MG63 (cell line): ENCODE data around the gene MMP24. TPM values are rescaled to one million over a fixed set of nuclear protein-coding genes. Genes with fewer than 3 reads are reported as not detected.

ENCODE experiments used
- DNase-seq: peaks from one replicate; pipeline ENCODE4 v3.0.0-alpha.2; 2020
- H3K27me3 ChIP-seq: fragments of 250-450 bp; sonication (Bioruptor Pico); 2 replicates; pipeline ENCODE4 v1.5.1; 2020; ENCODE audit warnings: mild to moderate bottlenecking, moderate library complexity
- H3K36me3 ChIP-seq: fragments of 250-450 bp; sonication (Bioruptor Pico); 2 replicates; pipeline ENCODE4 v1.5.1; 2020; ENCODE audit warnings: mild to moderate bottlenecking, moderate library complexity
- H3K4me3 ChIP-seq: fragments of 250-450 bp; sonication (Bioruptor Pico); 2 replicates; pipeline ENCODE4 v1.5.1; 2020; ENCODE audit warnings: mild to moderate bottlenecking, moderate library complexity
- H3K9me3 ChIP-seq: fragments of 250-450 bp; sonication (Bioruptor Pico); 2 replicates; pipeline ENCODE4 v1.5.1; 2020; ENCODE audit warnings: mild to moderate bottlenecking, moderate library complexity
- total RNA-seq: library from RNA; depleted of rRNA; stranded (reverse); fragments of >200 nt; shearing (Covaris generic); gene quantifications from 2 replicates; pipeline ENCODE4 v1.2.3, GENCODE V29; 2014; ENCODE audit warnings: low replicate concordance

Gene MMP24
- total RNA-seq, 1 experiment from 2014 or later = 52.3 TPM

GRCh38 chr20:35206802-35207201, 19.7 kb upstream of the MMP24 start:
- Histone ChIP-seq H3K4me3 (no peak overlapping the region), H3K9me3 (peaks cover 5% of the 10 kb centered on the region), H3K27me3 (no peaks in the 10 kb centered on the region), H3K36me3 (no peaks in the 10 kb centered on the region)
- no peak for DNase-seq

- DNase-seq = peak; percentile 71
- Histone ChIP-seq H3K9me3 (peaks cover 5% of the 10 kb centered on the region), H3K4me3 (no peak overlapping the region), H3K27me3 (no peaks in the 10 kb centered on the region), H3K36me3 (no peaks in the 10 kb centered on the region)
Measured at GRCh38 chr20:35207950-35208611, 18.4 kb upstream of the MMP24 start.

GRCh38 chr20:35215066-35215956, 11.2 kb upstream of the MMP24 start:
- Histone ChIP-seq H3K4me3 (no peak overlapping the region), H3K36me3 (no peaks in the 10 kb centered on the region), H3K9me3 (no peaks in the 10 kb centered on the region), H3K27me3 (no peaks in the 10 kb centered on the region)
- DNase-seq = peak; percentile 47

GRCh38 chr20:35216541-35216940, 9.9 kb upstream of the MMP24 start:
- H3K4me3 ChIP-seq = no peak overlapping the region
- no peaks in the 10 kb centered on the region for H3K9me3 ChIP-seq
- DNase-seq = peak; percentile 22
- no peaks in the 10 kb centered on the region for H3K27me3 ChIP-seq
- no peaks in the 10 kb centered on the region for H3K36me3 ChIP-seq

- DNase-seq = no peak
- Histone ChIP-seq H3K4me3 (no peak overlapping the region), H3K9me3 (0 out of 2 replicates have a peak, but pooled peaks cover 1% of the 10 kb centered on the region), H3K36me3 (no peaks in the 10 kb centered on the region), H3K27me3 (peaks cover 13% of the 10 kb centered on the region)
Measured at GRCh38 chr20:35223941-35224340, 2.5 kb upstream of the MMP24 start.

GRCh38 chr20:35224536-35224935, 2.0 kb upstream of the MMP24 start:
- H3K9me3 ChIP-seq = 0 out of 2 replicates have a peak, but pooled peaks cover 1% of the 10 kb centered on the region
- H3K36me3 ChIP-seq = no peaks in the 10 kb centered on the region
- no peak for DNase-seq
- H3K27me3 ChIP-seq = peaks cover 13% of the 10 kb centered on the region
- no peak overlapping the region for H3K4me3 ChIP-seq

- no peak for DNase-seq
- Histone ChIP-seq H3K36me3 (no peaks in the 10 kb centered on the region), H3K9me3 (peaks cover 1% of the 10 kb centered on the region; the same call in 1 of the 2 replicates), H3K27me3 (peaks cover 13% of the 10 kb centered on the region), H3K4me3 (no peak overlapping the region; the same call in 1 of the 2 replicates)
Measured at GRCh38 chr20:35225319-35226125, 968 bp upstream of the MMP24 start.

GRCh38 chr20:35226884-35227681, 593 bp downstream of the MMP24 start:
- peak overlapping the region; percentile 35 for H3K4me3 ChIP-seq
- peaks cover 13% of the 10 kb centered on the region for H3K27me3 ChIP-seq
- peak; percentile 69 for DNase-seq
- no peaks in the 10 kb centered on the region for H3K36me3 ChIP-seq
- peaks cover 1% of the 10 kb centered on the region; the same call in 1 of the 2 replicates for H3K9me3 ChIP-seq

GRCh38 chr20:35232575-35232974, 6.1 kb downstream of the MMP24 start:
- peak; percentile 26 for DNase-seq
- Histone ChIP-seq H3K9me3 (no peaks in the 10 kb centered on the region; the same call in 1 of the 2 replicates), H3K27me3 (no peaks in the 10 kb centered on the region), H3K36me3 (no peaks in the 10 kb centered on the region), H3K4me3 (no peak overlapping the region)

GRCh38 chr20:35235881-35236280, 9.4 kb downstream of the MMP24 start:
- Histone ChIP-seq H3K27me3 (no peaks in the 10 kb centered on the region), H3K4me3 (no peak overlapping the region), H3K36me3 (no peaks in the 10 kb centered on the region), H3K9me3 (no peaks in the 10 kb centered on the region)
- DNase-seq = no peak

- H3K27me3 ChIP-seq = no peaks in the 10 kb centered on the region
- no peaks in the 10 kb centered on the region for H3K9me3 ChIP-seq
- H3K36me3 ChIP-seq = no peaks in the 10 kb centered on the region
- no peak overlapping the region for H3K4me3 ChIP-seq
- no peak for DNase-seq
Measured at GRCh38 chr20:35237486-35237885, 11.0 kb downstream of the MMP24 start.

- DNase-seq = no peak
- Histone ChIP-seq H3K27me3 (no peaks in the 10 kb centered on the region), H3K9me3 (no peaks in the 10 kb centered on the region), H3K4me3 (no peak overlapping the region), H3K36me3 (no peaks in the 10 kb centered on the region)
Measured at GRCh38 chr20:35238170-35238569, 11.7 kb downstream of the MMP24 start.

- Histone ChIP-seq H3K27me3 (no peaks in the 10 kb centered on the region), H3K4me3 (no peak overlapping the region), H3K9me3 (no peaks in the 10 kb centered on the region), H3K36me3 (no peaks in the 10 kb centered on the region)
- DNase-seq = no peak
Measured at GRCh38 chr20:35238735-35239134, 12.2 kb downstream of the MMP24 start.

GRCh38 chr20:35240083-35240810, 13.8 kb downstream of the MMP24 start:
- Histone ChIP-seq H3K4me3 (no peak overlapping the region), H3K9me3 (no peaks in the 10 kb centered on the region), H3K36me3 (no peaks in the 10 kb centered on the region), H3K27me3 (no peaks in the 10 kb centered on the region)
- DNase-seq = no peak

GRCh38 chr20:35240811-35241293, 14.4 kb downstream of the MMP24 start:
- Histone ChIP-seq H3K36me3 (no peaks in the 10 kb centered on the region), H3K4me3 (no peak overlapping the region), H3K27me3 (no peaks in the 10 kb centered on the region), H3K9me3 (no peaks in the 10 kb centered on the region)
- no peak for DNase-seq
